ENCODE measurements around the gene SH2D2A. TPM values are rescaled to one million over a fixed set of nuclear protein-coding genes. Genes with fewer than 3 reads are reported as not detected.

The SH2D2A gene
- total and polyA plus RNA-seq, 2 of the 4 experiments (the other 2 are of a cell fraction), result not detected

DNA sequence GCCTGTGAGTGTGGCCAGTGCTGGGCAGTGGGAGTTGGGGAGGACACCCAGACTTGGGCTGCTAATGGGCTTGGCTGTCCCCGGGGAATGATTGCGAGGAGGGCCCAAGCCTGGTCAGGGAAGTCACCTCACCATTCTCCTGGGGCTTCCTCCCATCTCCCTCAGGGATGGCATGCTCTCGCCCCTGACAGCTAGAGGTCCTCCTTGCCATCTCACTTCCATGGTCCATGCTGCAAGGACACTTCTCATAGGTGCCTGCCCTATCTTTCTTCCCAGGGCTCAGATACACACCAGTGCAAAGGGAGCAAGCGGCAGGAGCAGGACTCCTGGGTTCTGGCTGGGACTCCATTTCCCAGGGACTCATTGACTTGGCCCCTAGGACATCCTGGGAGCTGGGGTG, 48.1 kb upstream of the SH2D2A start:
- Histone ChIP-seq H2BK120ac (ENCODE audit: low read depth, low read length) (no peak overlapping the region), H2AFZ (replicated peaks; ENCODE audit: low read length, poor library complexity) (no peak overlapping the region), H3K23ac (ENCODE audit: low read depth, low read length) (no peak overlapping the region), H3K27me3 (ENCODE audit: control insufficient read depth, insufficient read depth, low read length) (peaks cover 70% of the 10 kb centered on the region), H3K14ac (replicated peaks; ENCODE audit: low read depth, low read length) (no peak overlapping the region), H4K8ac (ENCODE audit: low read depth in 2 of 2, low read length in 2 of 2) (no peak overlapping the region), H3K18ac (ENCODE audit: low read depth, low read length) (no peak overlapping the region), H3K4ac (ENCODE audit: low read depth, low read length) (no peak overlapping the region), H4K20me1 (ENCODE audit: insufficient read depth, low read length) (0 out of 2 replicates have a peak, but pooled peaks cover 5% of the 10 kb centered on the region), H3K9ac (ENCODE audit: low read depth, low read length) (no peak overlapping the region), H2BK20ac (ENCODE audit: low read depth, low read length) (no peak overlapping the region), H3K4me1 (ENCODE audit: control insufficient read depth, insufficient read depth, low read length) (peaks cover under 1% of the 10 kb centered on the region; the same call in 1 of the 2 replicates), H2BK5ac (ENCODE audit: low read depth, low read length, poor library complexity, severe bottlenecking) (no peak overlapping the region), H3K56ac (ENCODE audit: extremely low read depth, insufficient read depth, low read length) (no peak overlapping the region), H3K79me1 (ENCODE audit: low read depth in 1 of 2, low read length in 2 of 2) (no peaks in the 10 kb centered on the region), H3K36me3 (ENCODE audit: control insufficient read depth, insufficient read depth, low read length) (no peaks in the 10 kb centered on the region), H4K5ac (ENCODE audit: low read depth, low read length) (no peak overlapping the region), H2AK5ac (ENCODE audit: low read depth, low read length) (no peak overlapping the region), H3K27ac (ENCODE audit: insufficient read depth, low read length) (no peak overlapping the region), H3K4me2 (ENCODE audit: low read depth, low read length) (no peak overlapping the region), H3K9me1 (ENCODE audit: insufficient read depth, low read length) (no peaks in the 10 kb centered on the region), H4K91ac (ENCODE audit: insufficient read depth, low read depth, low read length) (no peak overlapping the region), H3K4me3 (ENCODE audit: insufficient read depth, low read depth, low read length) (no peak overlapping the region), H2AK9ac (replicated peaks; ENCODE audit: low read depth, low read length, poor library complexity) (no peak overlapping the region), H2BK15ac (ENCODE audit: low read depth, low read length) (no peak overlapping the region), H3K9me3 (ENCODE audit: control insufficient read depth, insufficient read depth, low read length) (no peaks in the 10 kb centered on the region)
- ChIA-PET CTCF (no interaction called here), POLR2A (ENCODE audit: unreplicated experiment) (no interaction called here)
- in situ Hi-C loops (cut with MboI; ENCODE audit: low sequenced_read_pairs) (no loop called here), intact Hi-C loops (cut with micrococcal nuclease) (no loop called here), dilution Hi-C loops (cut with HindIII; ENCODE audit: low sequenced_read_pairs, unreplicated experiment) (no loop called here)
- TF ChIP-seq, protein P1, sequence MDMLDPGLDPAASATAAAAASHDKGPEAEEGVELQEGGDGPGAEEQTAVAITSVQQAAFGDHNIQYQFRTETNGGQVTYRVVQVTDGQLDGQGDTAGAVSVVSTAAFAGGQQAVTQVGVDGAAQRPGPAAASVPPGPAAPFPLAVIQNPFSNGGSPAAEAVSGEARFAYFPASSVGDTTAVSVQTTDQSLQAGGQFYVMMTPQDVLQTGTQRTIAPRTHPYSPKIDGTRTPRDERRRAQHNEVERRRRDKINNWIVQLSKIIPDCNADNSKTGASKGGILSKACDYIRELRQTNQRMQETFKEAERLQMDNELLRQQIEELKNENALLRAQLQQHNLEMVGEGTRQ (IDR thresholded peaks at IDR 0.05; ENCODE audit: low read depth, low read length), result no peak
- TF ChIP-seq RCOR1 (IDR thresholded peaks at IDR 0.05; ENCODE audit: insufficient replicate concordance, low read length), result no peak
- TF ChIP-seq, protein P2, sequence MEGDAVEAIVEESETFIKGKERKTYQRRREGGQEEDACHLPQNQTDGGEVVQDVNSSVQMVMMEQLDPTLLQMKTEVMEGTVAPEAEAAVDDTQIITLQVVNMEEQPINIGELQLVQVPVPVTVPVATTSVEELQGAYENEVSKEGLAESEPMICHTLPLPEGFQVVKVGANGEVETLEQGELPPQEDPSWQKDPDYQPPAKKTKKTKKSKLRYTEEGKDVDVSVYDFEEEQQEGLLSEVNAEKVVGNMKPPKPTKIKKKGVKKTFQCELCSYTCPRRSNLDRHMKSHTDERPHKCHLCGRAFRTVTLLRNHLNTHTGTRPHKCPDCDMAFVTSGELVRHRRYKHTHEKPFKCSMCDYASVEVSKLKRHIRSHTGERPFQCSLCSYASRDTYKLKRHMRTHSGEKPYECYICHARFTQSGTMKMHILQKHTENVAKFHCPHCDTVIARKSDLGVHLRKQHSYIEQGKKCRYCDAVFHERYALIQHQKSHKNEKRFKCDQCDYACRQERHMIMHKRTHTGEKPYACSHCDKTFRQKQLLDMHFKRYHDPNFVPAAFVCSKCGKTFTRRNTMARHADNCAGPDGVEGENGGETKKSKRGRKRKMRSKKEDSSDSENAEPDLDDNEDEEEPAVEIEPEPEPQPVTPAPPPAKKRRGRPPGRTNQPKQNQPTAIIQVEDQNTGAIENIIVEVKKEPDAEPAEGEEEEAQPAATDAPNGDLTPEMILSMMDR (conservative IDR thresholded peaks at IDR 0.05; ENCODE audit: low read depth, low read length), result no peak
- no peak for TF ChIP-seq NFE2L2 (IDR thresholded peaks at IDR 0.05; ENCODE audit: low read depth, low read length)
- TF ChIP-seq CEBPB (IDR thresholded peaks at IDR 0.05; ENCODE audit: low read depth, low read length), result no peak
- no peak for TF ChIP-seq FOS (IDR thresholded peaks at IDR 0.05; ENCODE audit: low read depth, low read length)
- no peak for TF ChIP-seq RFX5 (IDR thresholded peaks at IDR 0.05; ENCODE audit: low read depth, low read length)
- no peak for TF ChIP-seq MAFK (IDR thresholded peaks at IDR 0.05; ENCODE audit: low read depth, low read length)
- TF ChIP-seq SMC3 (IDR thresholded peaks at IDR 0.05; ENCODE audit: low read depth, low read length), result no peak
- TF ChIP-seq BHLHE40 (IDR thresholded peaks at IDR 0.05; ENCODE audit: low read depth, low read length), result no peak
- no peak for TF ChIP-seq MXI1 (IDR thresholded peaks at IDR 0.05; ENCODE audit: borderline replicate concordance, low read depth, low read length)
- no peak for TF ChIP-seq RAD21 (IDR thresholded peaks at IDR 0.05; ENCODE audit: low read length)
- no peak for TF ChIP-seq MAZ (IDR thresholded peaks at IDR 0.05; ENCODE audit: borderline replicate concordance, low read depth, low read length)
- TF ChIP-seq CHD1 (IDR thresholded peaks at IDR 0.05; ENCODE audit: low read depth, low read length), result no peak
- TF ChIP-seq, protein P3, sequence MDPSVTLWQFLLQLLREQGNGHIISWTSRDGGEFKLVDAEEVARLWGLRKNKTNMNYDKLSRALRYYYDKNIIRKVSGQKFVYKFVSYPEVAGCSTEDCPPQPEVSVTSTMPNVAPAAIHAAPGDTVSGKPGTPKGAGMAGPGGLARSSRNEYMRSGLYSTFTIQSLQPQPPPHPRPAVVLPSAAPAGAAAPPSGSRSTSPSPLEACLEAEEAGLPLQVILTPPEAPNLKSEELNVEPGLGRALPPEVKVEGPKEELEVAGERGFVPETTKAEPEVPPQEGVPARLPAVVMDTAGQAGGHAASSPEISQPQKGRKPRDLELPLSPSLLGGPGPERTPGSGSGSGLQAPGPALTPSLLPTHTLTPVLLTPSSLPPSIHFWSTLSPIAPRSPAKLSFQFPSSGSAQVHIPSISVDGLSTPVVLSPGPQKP (IDR thresholded peaks at IDR 0.05; ENCODE audit: borderline replicate concordance, low read depth, low read length), result no peak
- DNase-seq (no peak), ATAC-seq (ENCODE audit: low read depth) (no peak)
- no CpG with 5 or more reads among the region's 4 CpGs for WGBS, 2 experiments (ENCODE audit: extremely low coverage in 2 of 2, insufficient read length in 1 of 2)
- no TSS peak for BruUV-seq (replicated peaks)
